Measurements from ENCODE around the gene ARSD. TPM values are rescaled to one million over a fixed set of nuclear protein-coding genes. Genes with fewer than 3 reads are reported as not detected.

ARSD gene
- polyA plus RNA-seq, 1 experiment = 11.6 TPM

GRCh38 chrX:2908125-2908685, 20.9 kb downstream of the ARSD start:
- ChIA-PET CTCF (no interaction called here), POLR2A (no interaction called here)
- no peak overlapping the region for H3K4me3 ChIP-seq (ENCODE audit: low read depth, low read length)

DNA sequence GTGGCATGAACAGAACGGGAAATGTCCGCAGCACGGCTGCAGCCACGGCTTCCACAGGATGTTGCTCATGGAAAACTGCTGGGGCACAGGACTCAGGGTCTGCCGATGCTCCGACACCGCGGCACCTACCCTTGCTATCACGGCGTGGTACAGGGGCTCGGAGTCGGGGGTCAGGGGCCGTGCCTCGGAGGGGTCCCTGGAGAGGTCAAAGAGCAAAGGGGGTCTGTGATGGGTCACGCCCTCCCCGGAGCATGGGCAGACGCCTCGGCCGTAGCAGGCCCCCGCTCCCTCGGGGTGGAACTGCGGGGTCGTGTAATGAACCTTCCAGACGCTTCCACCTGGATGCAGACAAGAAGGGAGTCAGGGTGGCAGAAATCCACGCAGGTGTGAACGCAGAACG, 21.8 kb downstream of the ARSD start:
- Histone ChIP-seq H3K9me3 (ENCODE audit: control insufficient read depth, insufficient read depth, low read length) (no peaks in the 10 kb centered on the region; the same call in 1 of the 2 replicates), H3K27me3 (ENCODE audit: control insufficient read depth, insufficient read depth, low read length) (no peaks in the 10 kb centered on the region), H3K4me3 (ENCODE audit: low read depth, low read length) (no peak overlapping the region), H3K27ac (ENCODE audit: low read depth, low read length) (no peak overlapping the region)
- ChIA-PET POLR2A (no interaction called here), CTCF (no interaction called here)
- DNase-seq (ENCODE audit: low read depth, low spot score) = no peak
- TF ChIP-seq, protein P1, sequence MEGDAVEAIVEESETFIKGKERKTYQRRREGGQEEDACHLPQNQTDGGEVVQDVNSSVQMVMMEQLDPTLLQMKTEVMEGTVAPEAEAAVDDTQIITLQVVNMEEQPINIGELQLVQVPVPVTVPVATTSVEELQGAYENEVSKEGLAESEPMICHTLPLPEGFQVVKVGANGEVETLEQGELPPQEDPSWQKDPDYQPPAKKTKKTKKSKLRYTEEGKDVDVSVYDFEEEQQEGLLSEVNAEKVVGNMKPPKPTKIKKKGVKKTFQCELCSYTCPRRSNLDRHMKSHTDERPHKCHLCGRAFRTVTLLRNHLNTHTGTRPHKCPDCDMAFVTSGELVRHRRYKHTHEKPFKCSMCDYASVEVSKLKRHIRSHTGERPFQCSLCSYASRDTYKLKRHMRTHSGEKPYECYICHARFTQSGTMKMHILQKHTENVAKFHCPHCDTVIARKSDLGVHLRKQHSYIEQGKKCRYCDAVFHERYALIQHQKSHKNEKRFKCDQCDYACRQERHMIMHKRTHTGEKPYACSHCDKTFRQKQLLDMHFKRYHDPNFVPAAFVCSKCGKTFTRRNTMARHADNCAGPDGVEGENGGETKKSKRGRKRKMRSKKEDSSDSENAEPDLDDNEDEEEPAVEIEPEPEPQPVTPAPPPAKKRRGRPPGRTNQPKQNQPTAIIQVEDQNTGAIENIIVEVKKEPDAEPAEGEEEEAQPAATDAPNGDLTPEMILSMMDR (IDR thresholded peaks at IDR 0.05; ENCODE audit: low read depth, low read length) = no peak

More at GRCh38 chrX:2908125-2908685, 20.9 kb downstream of the ARSD start:
- H3K27ac ChIP-seq (ENCODE audit: low read depth, low read length) = no peak overlapping the region
- no peaks in the 10 kb centered on the region for H3K27me3 ChIP-seq (ENCODE audit: control insufficient read depth, insufficient read depth, low read length)
- TF ChIP-seq, protein P1 (IDR thresholded peaks at IDR 0.05; ENCODE audit: low read depth, low read length) = no peak
- no peaks in the 10 kb centered on the region; the same call in 1 of the 2 replicates for H3K9me3 ChIP-seq (ENCODE audit: control insufficient read depth, insufficient read depth, low read length)
- no peak for DNase-seq (ENCODE audit: low read depth, low spot score)

GRCh38 chrX:2903366-2903765, 25.8 kb downstream of the ARSD start:
- Histone ChIP-seq H3K9me3 (ENCODE audit: control insufficient read depth, insufficient read depth, low read length) (no peaks in the 10 kb centered on the region; the same call in 1 of the 2 replicates), H3K27me3 (ENCODE audit: control insufficient read depth, insufficient read depth, low read length) (no peaks in the 10 kb centered on the region), H3K27ac (ENCODE audit: low read depth, low read length) (no peak overlapping the region), H3K4me3 (ENCODE audit: low read depth, low read length) (no peak overlapping the region)
- TF ChIP-seq, protein P1 (IDR thresholded peaks at IDR 0.05; ENCODE audit: low read depth, low read length) = peak; percentile 10; the same call in 1 of the 2 replicates
- DNase-seq (ENCODE audit: low read depth, low spot score) = no peak
- CTCF ChIA-PET = no interaction called here
- POLR2A ChIA-PET = no interaction called here

- no peak overlapping the region for H3K27ac ChIP-seq (ENCODE audit: low read depth, low read length)
- H3K4me3 ChIP-seq (ENCODE audit: low read depth, low read length) = no peak overlapping the region
- ChIA-PET CTCF (no interaction called here), POLR2A (no interaction called here)
- H3K27me3 ChIP-seq (ENCODE audit: control insufficient read depth, insufficient read depth, low read length) = no peaks in the 10 kb centered on the region
- H3K9me3 ChIP-seq (ENCODE audit: control insufficient read depth, insufficient read depth, low read length) = no peaks in the 10 kb centered on the region; the same call in 1 of the 2 replicates
- no peak for DNase-seq (ENCODE audit: low read depth, low spot score)
- TF ChIP-seq, protein P1 (IDR thresholded peaks at IDR 0.05; ENCODE audit: low read depth, low read length) = no peak
Observed at GRCh38 chrX:2902841-2903240, 26.3 kb downstream of the ARSD start.

- Histone ChIP-seq H3K27ac (ENCODE audit: low read depth, low read length) (no peak overlapping the region), H3K4me3 (ENCODE audit: low read depth, low read length) (no peak overlapping the region), H3K27me3 (ENCODE audit: control insufficient read depth, insufficient read depth, low read length) (no peaks in the 10 kb centered on the region), H3K9me3 (ENCODE audit: control insufficient read depth, insufficient read depth, low read length) (no peaks in the 10 kb centered on the region)
- TF ChIP-seq, protein P1 (IDR thresholded peaks at IDR 0.05; ENCODE audit: low read depth, low read length) = no peak
- ChIA-PET POLR2A (no interaction called here), CTCF (no interaction called here)
- DNase-seq (ENCODE audit: low read depth, low spot score) = peak; percentile 15
Observed at GRCh38 chrX:2901367-2902036, 27.6 kb downstream of the ARSD start.

Measured in AG04450 (cell line).